SH-SY5Y (cell line): ENCODE measurements around the gene CD151.

Experiments
- GATA2 ChIP-seq: IDR thresholded peaks from 2 replicates; pipeline ENCODE4 v1.6.1; 2011; ENCODE audit warnings: mild to moderate bottlenecking, low read depth, low read length
- GATA3 ChIP-seq: IDR thresholded peaks from 2 replicates; pipeline ENCODE4 v1.6.1; 2011; ENCODE audit warnings: low read depth, mild to moderate bottlenecking, low read length, moderate library complexity

The CD151 gene

GRCh38 chr11:832529-833113 lies at the start of gene CD151:
CD151 (plus strand) TSS chr11:832952; CDS start chr11:836070, 3,118 bp downstream.
- TF ChIP-seq GATA2 (no peak), GATA3 (no peak)

GRCh38 chr11:783581-784015 lies 49.2 kb upstream of the CD151 start:
- TF ChIP-seq GATA2 (no peak), GATA3 (no peak)

GRCh38 chr11:786235-787083 lies 46.3 kb upstream of the CD151 start:
- TF ChIP-seq GATA2 (no peak), GATA3 (no peak)

GRCh38 chr11:787084-787675 lies 45.6 kb upstream of the CD151 start:
- TF ChIP-seq GATA2 (no peak), GATA3 (no peak)

- no peak for TF ChIP-seq GATA2
- TF ChIP-seq GATA3 = no peak
Measured at GRCh38 chr11:788009-788640, 44.6 kb upstream of the CD151 start.

GRCh38 chr11:788953-789940 lies 43.5 kb upstream of the CD151 start:
- TF ChIP-seq GATA2 = no peak
- no peak for TF ChIP-seq GATA3

- no peak for TF ChIP-seq GATA3
- TF ChIP-seq GATA2 = no peak
Measured at GRCh38 chr11:789943-790342, 42.8 kb upstream of the CD151 start, which contains the start of gene CEND1. CEND1 (minus strand) TSS chr11:790090; CDS start chr11:788576, 1,514 bp downstream.

- TF ChIP-seq GATA3 (no peak), GATA2 (no peak)
Measured at GRCh38 chr11:790721-791564, 41.8 kb upstream of the CD151 start.

GRCh38 chr11:791658-792534 lies 40.9 kb upstream of the CD151 start:
- TF ChIP-seq GATA3 (no peak), GATA2 (no peak)

GRCh38 chr11:792535-792821 lies 40.3 kb upstream of the CD151 start:
- no peak for TF ChIP-seq GATA2
- TF ChIP-seq GATA3 = no peak

- TF ChIP-seq GATA2 = no peak
- no peak for TF ChIP-seq GATA3
Measured at GRCh38 chr11:792873-793272, 39.9 kb upstream of the CD151 start.

- TF ChIP-seq GATA3 (no peak), GATA2 (no peak)
Measured at GRCh38 chr11:793556-793955, 39.2 kb upstream of the CD151 start.
